HEK293 (cell line): ENCODE results near the gene PIK3R4.

Experiments
- CTCF ChIA-PET: fragments of 350-600 bp; formaldehyde crosslinking; extraction: SDS; loops from one replicate; lab custom pipeline; 2021; ENCODE audit warnings: antibody characterized with exemption; lab: Yijun Ruan, JAX
- POLR2A ChIA-PET: fragments of 300-600 bp; formaldehyde crosslinking; extraction: SDS; loops from one replicate; lab custom pipeline; 2020; ENCODE audit warnings: antibody characterized with exemption, inconsistent platforms; lab: Yijun Ruan, JAX
- H3K27ac ChIP-seq: fragments of 200-500 bp; sonication (Bioruptor generic); 2 replicates; pipeline ENCODE4 v1.5.1; 2014; ENCODE audit warnings: low read depth, low read length, control low read depth, inconsistent platforms; ENCODE audit errors: extremely low read depth
- H3K36me3 ChIP-seq, 2 experiments: fragments of 200-500 bp in 1 of 2; sonication (Bioruptor generic) in 1 of 2; 1 replicate in 1 of 2; 2 replicates in 1 of 2; pipeline ENCODE4 v1.5.1; 2014 to 2017; ENCODE audit warnings: inconsistent platforms in 2 of 2, low read length in 2 of 2; ENCODE audit not compliant: control insufficient read depth in 2 of 2, insufficient read depth in 1 of 2
- H3K4me1 ChIP-seq: fragments of 200-500 bp; sonication (Bioruptor generic); 2 replicates; pipeline ENCODE4 v1.5.1; 2014; ENCODE audit warnings: mild to moderate bottlenecking, low read length, inconsistent platforms; ENCODE audit not compliant: control insufficient read depth, insufficient read depth
- H3K4me3 ChIP-seq: 2 replicates; pipeline ENCODE4 v1.5.1; 2011; ENCODE audit warnings: low read depth, mild to moderate bottlenecking, control low read depth, low read length, moderate library complexity
- H3K9me3 ChIP-seq: fragments of 200-500 bp; sonication (Bioruptor generic); 2 replicates; pipeline ENCODE4 v1.5.1; 2014; ENCODE audit warnings: low read depth, low read length, inconsistent platforms; ENCODE audit not compliant: control insufficient read depth, insufficient read depth
- KLF9 ChIP-seq: fragments of 450-650 bp; formaldehyde crosslinking; IDR thresholded peaks from 2 replicates; pipeline ENCODE4 v1.5.1; 2016; ENCODE audit warnings: missing biosample characterization, missing genetic modification characterization, low read depth
- YY2 ChIP-seq: fragments of 450-650 bp; formaldehyde crosslinking; IDR thresholded peaks from 2 replicates; pipeline ENCODE4 v1.5.1; 2016; ENCODE audit warnings: missing biosample characterization, missing genetic modification characterization
- ZBTB48 ChIP-seq: fragments of 450-650 bp; formaldehyde crosslinking; IDR thresholded peaks from 2 replicates; pipeline ENCODE4 v1.5.1; 2016; ENCODE audit warnings: missing biosample characterization, missing genetic modification characterization
- ZFP37 ChIP-seq: fragments of 450-650 bp; formaldehyde crosslinking; IDR thresholded peaks from 2 replicates; pipeline ENCODE4 v1.5.1; 2016; ENCODE audit warnings: missing biosample characterization, missing genetic modification characterization
- ZNF155 ChIP-seq: fragments of 450-650 bp; formaldehyde crosslinking; IDR thresholded peaks from 2 replicates; pipeline ENCODE4 v1.5.1; 2016; ENCODE audit warnings: missing biosample characterization, missing genetic modification characterization
- ZNF175 ChIP-seq: fragments of 450-650 bp; formaldehyde crosslinking; IDR thresholded peaks from 2 replicates; pipeline ENCODE4 v1.5.1; 2016; ENCODE audit warnings: missing biosample characterization, missing genetic modification characterization
- ZNF211 ChIP-seq: fragments of 450-650 bp; formaldehyde crosslinking; IDR thresholded peaks from 2 replicates; pipeline ENCODE4 v1.5.1; 2016; ENCODE audit warnings: low read depth, missing biosample characterization, missing genetic modification characterization
- ZNF23 ChIP-seq: fragments of 450-650 bp; formaldehyde crosslinking; IDR thresholded peaks from 2 replicates; pipeline ENCODE4 v1.5.1; 2016; ENCODE audit warnings: missing biosample characterization, missing genetic modification characterization, borderline replicate concordance
- ZNF391 ChIP-seq: fragments of 450-650 bp; formaldehyde crosslinking; IDR thresholded peaks from 2 replicates; pipeline ENCODE4 v1.5.1; 2016; ENCODE audit warnings: low read depth, missing biosample characterization, missing genetic modification characterization, borderline replicate concordance
- ZNF426 ChIP-seq: fragments of 450-650 bp; formaldehyde crosslinking; IDR thresholded peaks from 2 replicates; pipeline ENCODE4 v1.5.1; 2017; ENCODE audit warnings: missing biosample characterization, missing genetic modification characterization, mild to moderate bottlenecking, inconsistent platforms, moderate library complexity
- ZNF510 ChIP-seq: fragments of 450-650 bp; formaldehyde crosslinking; IDR thresholded peaks from 2 replicates; pipeline ENCODE4 v1.5.1; 2018; ENCODE audit warnings: mild to moderate bottlenecking, missing genetic modification characterization, missing biosample characterization; ENCODE audit not compliant: insufficient replicate concordance
- ZNF555 ChIP-seq: fragments of 450-650 bp; formaldehyde crosslinking; conservative IDR thresholded peaks from 2 replicates; pipeline ENCODE4 v1.5.1; 2017; ENCODE audit warnings: missing biosample characterization, mild to moderate bottlenecking, missing genetic modification characterization, inconsistent platforms
- ZNF558 ChIP-seq: fragments of 450-650 bp; formaldehyde crosslinking; IDR thresholded peaks from 2 replicates; pipeline ENCODE4 v1.5.1; 2016; ENCODE audit warnings: missing biosample characterization, missing genetic modification characterization
- ZSCAN23 ChIP-seq: fragments of 450-650 bp; formaldehyde crosslinking; IDR thresholded peaks from 2 replicates; pipeline ENCODE4 v1.5.1; 2016; ENCODE audit warnings: missing biosample characterization, missing genetic modification characterization
- TF ChIP-seq, protein P1 (sequence below): fragments of 450-650 bp; formaldehyde crosslinking; IDR thresholded peaks from 2 replicates; pipeline ENCODE4 v1.5.1; 2016; ENCODE audit warnings: missing biosample characterization, missing genetic modification characterization
- TF ChIP-seq, protein P2 (sequence below): sonication (generic); formaldehyde crosslinking; IDR thresholded peaks from 2 replicates; pipeline ENCODE4 v1.8.1; 2022; ENCODE audit warnings: mild to moderate bottlenecking, moderate library complexity, missing genetic modification reagents
- TF ChIP-seq, protein P3 (sequence below): fragments of 450-650 bp; formaldehyde crosslinking; IDR thresholded peaks from 2 replicates; pipeline ENCODE4 v1.5.1; 2017; ENCODE audit warnings: missing biosample characterization, missing genetic modification characterization
- TF ChIP-seq, protein P4 (sequence below): fragments of 450-650 bp; formaldehyde crosslinking; IDR thresholded peaks from 2 replicates; pipeline ENCODE4 v1.5.1; 2017; ENCODE audit warnings: missing biosample characterization, missing genetic modification characterization
- TF ChIP-seq, protein P5 (sequence below): fragments of 450-650 bp; formaldehyde crosslinking; IDR thresholded peaks from 2 replicates; pipeline ENCODE4 v1.5.1; 2016; ENCODE audit warnings: missing biosample characterization, missing genetic modification characterization
- TF ChIP-seq, protein P6 (sequence below): fragments of 450-650 bp; formaldehyde crosslinking; conservative IDR thresholded peaks from 2 replicates; pipeline ENCODE4 v1.5.1; 2016; ENCODE audit warnings: low read depth, missing biosample characterization, missing genetic modification characterization

Gene PIK3R4

DNA sequence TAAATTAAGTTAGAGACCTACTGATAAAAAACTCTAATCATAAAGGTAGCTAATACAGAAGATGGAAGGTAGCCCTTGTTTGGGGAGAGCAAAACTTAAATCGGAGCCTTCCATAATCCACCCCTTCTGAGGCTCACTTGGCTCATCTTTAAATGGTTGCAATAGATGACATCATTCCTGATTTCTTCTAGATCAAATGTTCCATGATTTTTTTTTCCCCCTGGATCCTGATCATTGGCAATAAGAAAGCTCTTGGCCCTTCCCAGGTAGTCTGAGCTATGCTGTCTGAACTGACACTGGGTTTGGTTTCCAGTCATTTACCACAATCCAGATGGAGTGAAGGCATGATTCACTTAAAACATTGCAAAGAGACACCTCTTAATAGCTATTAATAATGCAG lies 92.5 kb downstream of the PIK3R4 start (continued):
- no peak for TF ChIP-seq KLF9 (tag by site-specific recombination)
- TF ChIP-seq, protein P1, sequence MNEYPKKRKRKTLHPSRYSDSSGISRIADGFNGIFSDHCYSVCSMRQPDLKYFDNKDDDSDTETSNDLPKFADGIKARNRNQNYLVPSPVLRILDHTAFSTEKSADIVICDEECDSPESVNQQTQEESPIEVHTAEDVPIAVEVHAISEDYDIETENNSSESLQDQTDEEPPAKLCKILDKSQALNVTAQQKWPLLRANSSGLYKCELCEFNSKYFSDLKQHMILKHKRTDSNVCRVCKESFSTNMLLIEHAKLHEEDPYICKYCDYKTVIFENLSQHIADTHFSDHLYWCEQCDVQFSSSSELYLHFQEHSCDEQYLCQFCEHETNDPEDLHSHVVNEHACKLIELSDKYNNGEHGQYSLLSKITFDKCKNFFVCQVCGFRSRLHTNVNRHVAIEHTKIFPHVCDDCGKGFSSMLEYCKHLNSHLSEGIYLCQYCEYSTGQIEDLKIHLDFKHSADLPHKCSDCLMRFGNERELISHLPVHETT (tag by site-specific recombination) = no peak
- TF ChIP-seq ZFP37 (tag by site-specific recombination) = no peak

DNA sequence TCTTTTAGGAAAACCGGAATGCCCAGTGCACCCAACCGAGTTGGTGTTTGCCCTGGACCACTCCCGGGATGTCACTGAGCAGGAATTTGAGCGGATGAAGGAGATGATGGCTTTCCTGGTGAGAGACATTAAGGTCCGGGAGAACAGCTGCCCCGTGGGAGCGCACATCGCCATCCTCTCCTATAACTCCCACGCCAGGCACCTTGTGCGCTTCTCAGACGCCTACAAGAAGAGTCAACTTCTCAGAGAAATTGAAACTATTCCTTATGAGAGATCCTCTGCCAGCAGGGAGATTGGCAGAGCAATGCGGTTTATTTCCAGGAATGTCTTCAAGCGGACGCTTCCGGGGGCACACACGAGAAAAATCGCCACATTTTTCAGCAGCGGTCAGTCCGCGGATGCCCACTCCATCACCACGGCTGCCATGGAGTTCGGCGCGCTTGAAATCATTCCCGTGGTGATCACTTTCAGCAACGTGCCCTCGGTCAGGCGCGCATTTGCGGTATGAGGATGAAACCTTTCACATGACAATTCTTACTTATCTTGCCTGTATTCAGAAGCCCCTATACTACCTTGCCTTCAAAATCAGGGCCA lies 97.5 kb downstream of the PIK3R4 start:
- ChIA-PET POLR2A (no interaction called here), CTCF (interaction anchor here (0.7 kb wide), 1 partner anchor 110 kb away, joined by 3 read pairs; no protein-coding TSS in a partner anchor)
- no peaks in the 10 kb centered on the region for H3K36me3 ChIP-seq
- no peak overlapping the region for H3K4me3 ChIP-seq
- H3K4me1 ChIP-seq = no peaks in the 10 kb centered on the region
- no peaks in the 10 kb centered on the region for H3K9me3 ChIP-seq
- H3K27ac ChIP-seq = no peak overlapping the region
- TF ChIP-seq, protein P2, sequence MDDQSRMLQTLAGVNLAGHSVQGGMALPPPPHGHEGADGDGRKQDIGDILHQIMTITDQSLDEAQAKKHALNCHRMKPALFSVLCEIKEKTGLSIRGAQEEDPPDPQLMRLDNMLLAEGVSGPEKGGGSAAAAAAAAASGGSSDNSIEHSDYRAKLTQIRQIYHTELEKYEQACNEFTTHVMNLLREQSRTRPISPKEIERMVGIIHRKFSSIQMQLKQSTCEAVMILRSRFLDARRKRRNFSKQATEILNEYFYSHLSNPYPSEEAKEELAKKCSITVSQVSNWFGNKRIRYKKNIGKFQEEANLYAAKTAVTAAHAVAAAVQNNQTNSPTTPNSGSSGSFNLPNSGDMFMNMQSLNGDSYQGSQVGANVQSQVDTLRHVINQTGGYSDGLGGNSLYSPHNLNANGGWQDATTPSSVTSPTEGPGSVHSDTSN = no peak
- no peak for TF ChIP-seq ZNF510 (tag by site-specific recombination)
- TF ChIP-seq ZNF558 (tag by site-specific recombination) = no peak
- TF ChIP-seq, protein P3, sequence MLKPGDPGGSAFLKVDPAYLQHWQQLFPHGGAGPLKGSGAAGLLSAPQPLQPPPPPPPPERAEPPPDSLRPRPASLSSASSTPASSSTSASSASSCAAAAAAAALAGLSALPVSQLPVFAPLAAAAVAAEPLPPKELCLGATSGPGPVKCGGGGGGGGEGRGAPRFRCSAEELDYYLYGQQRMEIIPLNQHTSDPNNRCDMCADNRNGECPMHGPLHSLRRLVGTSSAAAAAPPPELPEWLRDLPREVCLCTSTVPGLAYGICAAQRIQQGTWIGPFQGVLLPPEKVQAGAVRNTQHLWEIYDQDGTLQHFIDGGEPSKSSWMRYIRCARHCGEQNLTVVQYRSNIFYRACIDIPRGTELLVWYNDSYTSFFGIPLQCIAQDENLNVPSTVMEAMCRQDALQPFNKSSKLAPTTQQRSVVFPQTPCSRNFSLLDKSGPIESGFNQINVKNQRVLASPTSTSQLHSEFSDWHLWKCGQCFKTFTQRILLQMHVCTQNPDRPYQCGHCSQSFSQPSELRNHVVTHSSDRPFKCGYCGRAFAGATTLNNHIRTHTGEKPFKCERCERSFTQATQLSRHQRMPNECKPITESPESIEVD = no peak
- TF ChIP-seq ZNF555 (tag by site-specific recombination) = no peak
- TF ChIP-seq, protein P4, sequence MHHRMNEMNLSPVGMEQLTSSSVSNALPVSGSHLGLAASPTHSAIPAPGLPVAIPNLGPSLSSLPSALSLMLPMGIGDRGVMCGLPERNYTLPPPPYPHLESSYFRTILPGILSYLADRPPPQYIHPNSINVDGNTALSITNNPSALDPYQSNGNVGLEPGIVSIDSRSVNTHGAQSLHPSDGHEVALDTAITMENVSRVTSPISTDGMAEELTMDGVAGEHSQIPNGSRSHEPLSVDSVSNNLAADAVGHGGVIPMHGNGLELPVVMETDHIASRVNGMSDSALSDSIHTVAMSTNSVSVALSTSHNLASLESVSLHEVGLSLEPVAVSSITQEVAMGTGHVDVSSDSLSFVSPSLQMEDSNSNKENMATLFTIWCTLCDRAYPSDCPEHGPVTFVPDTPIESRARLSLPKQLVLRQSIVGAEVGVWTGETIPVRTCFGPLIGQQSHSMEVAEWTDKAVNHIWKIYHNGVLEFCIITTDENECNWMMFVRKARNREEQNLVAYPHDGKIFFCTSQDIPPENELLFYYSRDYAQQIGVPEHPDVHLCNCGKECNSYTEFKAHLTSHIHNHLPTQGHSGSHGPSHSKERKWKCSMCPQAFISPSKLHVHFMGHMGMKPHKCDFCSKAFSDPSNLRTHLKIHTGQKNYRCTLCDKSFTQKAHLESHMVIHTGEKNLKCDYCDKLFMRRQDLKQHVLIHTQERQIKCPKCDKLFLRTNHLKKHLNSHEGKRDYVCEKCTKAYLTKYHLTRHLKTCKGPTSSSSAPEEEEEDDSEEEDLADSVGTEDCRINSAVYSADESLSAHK = no peak
- TF ChIP-seq ZNF391 (tag by site-specific recombination) = no peak
- TF ChIP-seq ZNF211 (tag by site-specific recombination) = no peak
- TF ChIP-seq ZNF155 = no peak
- TF ChIP-seq ZNF23 (tag by site-specific recombination) = no peak
- TF ChIP-seq YY2 = no peak
- TF ChIP-seq ZBTB48 = no peak
- no peak for TF ChIP-seq ZNF175 (tag by site-specific recombination)
- no peak for TF ChIP-seq ZNF426 (tag by site-specific recombination)
- TF ChIP-seq, protein P5, sequence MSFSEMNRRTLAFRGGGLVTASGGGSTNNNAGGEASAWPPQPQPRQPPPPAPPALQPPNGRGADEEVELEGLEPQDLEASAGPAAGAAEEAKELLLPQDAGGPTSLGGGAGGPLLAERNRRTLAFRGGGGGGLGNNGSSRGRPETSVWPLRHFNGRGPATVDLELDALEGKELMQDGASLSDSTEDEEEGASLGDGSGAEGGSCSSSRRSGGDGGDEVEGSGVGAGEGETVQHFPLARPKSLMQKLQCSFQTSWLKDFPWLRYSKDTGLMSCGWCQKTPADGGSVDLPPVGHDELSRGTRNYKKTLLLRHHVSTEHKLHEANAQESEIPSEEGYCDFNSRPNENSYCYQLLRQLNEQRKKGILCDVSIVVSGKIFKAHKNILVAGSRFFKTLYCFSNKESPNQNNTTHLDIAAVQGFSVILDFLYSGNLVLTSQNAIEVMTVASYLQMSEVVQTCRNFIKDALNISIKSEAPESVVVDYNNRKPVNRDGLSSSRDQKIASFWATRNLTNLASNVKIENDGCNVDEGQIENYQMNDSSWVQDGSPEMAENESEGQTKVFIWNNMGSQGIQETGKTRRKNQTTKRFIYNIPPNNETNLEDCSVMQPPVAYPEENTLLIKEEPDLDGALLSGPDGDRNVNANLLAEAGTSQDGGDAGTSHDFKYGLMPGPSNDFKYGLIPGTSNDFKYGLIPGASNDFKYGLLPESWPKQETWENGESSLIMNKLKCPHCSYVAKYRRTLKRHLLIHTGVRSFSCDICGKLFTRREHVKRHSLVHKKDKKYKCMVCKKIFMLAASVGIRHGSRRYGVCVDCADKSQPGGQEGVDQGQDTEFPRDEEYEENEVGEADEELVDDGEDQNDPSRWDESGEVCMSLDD = no peak
- no peak for TF ChIP-seq ZSCAN23
- TF ChIP-seq, protein P6, sequence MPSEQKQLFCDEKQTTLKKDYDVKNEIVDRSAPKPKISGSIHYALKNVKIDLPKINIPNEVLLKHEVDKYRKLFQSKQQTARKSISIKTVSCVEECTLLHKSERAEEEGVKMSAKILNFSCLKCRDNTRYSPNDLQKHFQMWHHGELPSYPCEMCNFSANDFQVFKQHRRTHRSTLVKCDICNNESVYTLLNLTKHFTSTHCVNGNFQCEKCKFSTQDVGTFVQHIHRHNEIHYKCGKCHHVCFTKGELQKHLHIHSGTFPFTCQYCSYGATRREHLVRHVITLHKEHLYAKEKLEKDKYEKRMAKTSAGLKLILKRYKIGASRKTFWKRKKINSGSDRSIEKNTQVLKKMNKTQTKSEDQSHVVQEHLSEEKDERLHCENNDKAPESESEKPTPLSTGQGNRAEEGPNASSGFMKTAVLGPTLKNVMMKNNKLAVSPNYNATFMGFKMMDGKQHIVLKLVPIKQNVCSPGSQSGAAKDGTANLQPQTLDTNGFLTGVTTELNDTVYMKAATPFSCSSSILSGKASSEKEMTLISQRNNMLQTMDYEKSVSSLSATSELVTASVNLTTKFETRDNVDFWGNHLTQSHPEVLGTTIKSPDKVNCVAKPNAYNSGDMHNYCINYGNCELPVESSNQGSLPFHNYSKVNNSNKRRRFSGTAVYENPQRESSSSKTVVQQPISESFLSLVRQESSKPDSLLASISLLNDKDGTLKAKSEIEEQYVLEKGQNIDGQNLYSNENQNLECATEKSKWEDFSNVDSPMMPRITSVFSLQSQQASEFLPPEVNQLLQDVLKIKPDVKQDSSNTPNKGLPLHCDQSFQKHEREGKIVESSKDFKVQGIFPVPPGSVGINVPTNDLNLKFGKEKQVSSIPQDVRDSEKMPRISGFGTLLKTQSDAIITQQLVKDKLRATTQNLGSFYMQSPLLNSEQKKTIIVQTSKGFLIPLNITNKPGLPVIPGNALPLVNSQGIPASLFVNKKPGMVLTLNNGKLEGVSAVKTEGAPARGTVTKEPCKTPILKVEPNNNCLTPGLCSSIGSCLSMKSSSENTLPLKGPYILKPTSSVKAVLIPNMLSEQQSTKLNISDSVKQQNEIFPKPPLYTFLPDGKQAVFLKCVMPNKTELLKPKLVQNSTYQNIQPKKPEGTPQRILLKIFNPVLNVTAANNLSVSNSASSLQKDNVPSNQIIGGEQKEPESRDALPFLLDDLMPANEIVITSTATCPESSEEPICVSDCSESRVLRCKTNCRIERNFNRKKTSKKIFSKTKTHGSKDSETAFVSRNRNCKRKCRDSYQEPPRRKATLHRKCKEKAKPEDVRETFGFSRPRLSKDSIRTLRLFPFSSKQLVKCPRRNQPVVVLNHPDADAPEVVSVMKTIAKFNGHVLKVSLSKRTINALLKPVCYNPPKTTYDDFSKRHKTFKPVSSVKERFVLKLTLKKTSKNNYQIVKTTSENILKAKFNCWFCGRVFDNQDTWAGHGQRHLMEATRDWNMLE (tag by site-specific recombination) = no peak
